Measurements from ENCODE around the gene FUT3.

DNA sequence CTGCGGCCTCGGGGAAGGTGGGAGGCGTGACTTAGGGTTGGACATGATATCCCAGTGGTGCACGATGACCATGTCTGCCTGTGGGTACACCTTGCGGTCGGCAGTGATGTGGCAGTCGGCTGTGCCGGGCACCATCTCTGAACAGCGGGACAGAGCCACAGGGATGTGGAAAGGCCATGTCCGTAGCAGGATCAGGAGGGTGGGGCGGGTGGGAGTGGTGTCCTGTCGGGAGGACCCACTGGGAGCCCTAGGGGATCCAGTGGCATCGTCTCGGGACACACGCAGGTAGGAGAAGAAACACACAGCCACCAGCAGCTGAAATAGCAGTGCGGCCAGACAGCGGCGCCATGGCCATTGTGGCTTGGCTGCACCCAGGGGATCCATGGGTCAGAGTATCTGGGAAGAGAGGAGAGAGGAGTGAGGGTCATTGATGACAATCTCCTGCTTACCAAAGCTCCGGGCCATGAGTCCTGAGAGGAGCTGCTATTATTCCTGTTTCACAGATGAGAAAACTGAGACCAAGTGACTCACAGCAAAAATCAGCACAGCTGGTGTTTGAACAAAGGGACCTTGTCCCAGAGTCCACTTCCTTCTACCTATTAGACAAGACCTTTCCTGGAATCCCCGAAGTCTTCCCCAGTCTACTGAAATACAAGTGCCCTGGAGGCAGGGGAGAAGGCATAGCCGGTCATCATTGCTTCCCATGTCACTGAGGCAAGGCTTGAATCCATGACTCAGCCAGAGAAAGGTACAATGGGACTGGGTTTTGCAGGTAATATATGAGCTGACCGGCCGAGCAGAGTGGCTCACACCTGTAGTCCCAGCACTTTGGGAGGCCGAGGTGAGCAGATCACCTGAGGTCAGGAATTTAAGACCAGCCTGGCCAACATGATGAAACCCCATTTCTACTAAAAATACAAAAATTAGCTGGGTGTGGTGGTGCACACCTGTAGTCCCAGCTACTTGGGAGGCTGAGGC, 6.5 kb downstream of the FUT3 start:
- TF ChIP-seq TAF1 (IDR thresholded peaks at IDR 0.05; ENCODE audit: low read depth, low read length) (no peak), POLR2A (IDR thresholded peaks at IDR 0.05; ENCODE audit: low read depth, low read length) (no peak)
